PC-3 (cell line): ENCODE results near the gene EAF1.
"Not testable (repeated sequence)": the region's sequence is repeated elsewhere in the genome, so short reads cannot be mapped to it uniquely, and the experiment has no call there.

Experiments
- CTCF ChIP-seq: fragments of 300-600 bp; sonication (generic); conservative IDR thresholded peaks from 2 replicates; pipeline ENCODE4 v1.5.1; 2017; ENCODE audit warnings: antibody characterized with exemption, low read depth, mild to moderate bottlenecking, low read length
- EZH2phosphoT487 ChIP-seq: fragments of 300-600 bp; sonication (generic); IDR thresholded peaks from 2 replicates; pipeline ENCODE4 v1.6.1; 2018; ENCODE audit warnings: mild to moderate bottlenecking, antibody characterized with exemption, low read length, borderline replicate concordance

GRCh38 chr3:15484551-15484950, 57.2 kb downstream of the EAF1 start:
- not testable (repeated sequence) for TF ChIP-seq CTCF, EZH2phosphoT487
